WTC11 (cell line): ENCODE measurements around the gene IRF2. TPM values are rescaled to one million over a fixed set of nuclear protein-coding genes. Genes with fewer than 3 reads are reported as not detected.

Experiments used
- ATAC-seq: fragments of 200-7000 bp; cut with Tn5 transposase; 2 replicates; pipeline ENCODE4 v1.10.0; 2021; ENCODE audit warnings: mild to moderate bottlenecking, moderate library complexity
- CTCF ChIA-PET: fragments of 300-600 bp; sonication (Branson Sonifier 250); formaldehyde crosslinking; loops from one replicate; lab custom pipeline; 2021; ENCODE audit warnings: antibody characterized with exemption; lab: Charles Lee
- POLR2A ChIA-PET: fragments of 350-600 bp; sonication (Branson Sonifier 250); formaldehyde crosslinking; loops from one replicate; lab custom pipeline; 2021; ENCODE audit warnings: antibody characterized with exemption; lab: Charles Lee
- DNase-seq: peaks from one replicate; pipeline ENCODE4 v3.0.0; 2021; ENCODE audit warnings: low spot score
- H3K27ac Mint-ChIP-seq: 2 replicates; pipeline ENCODE4 v1.8.0; 2021; ENCODE audit warnings: mixed read lengths
- H3K27me3 Mint-ChIP-seq: 2 replicates; pipeline ENCODE4 v1.8.0; 2021; ENCODE audit warnings: low read depth, mild to moderate bottlenecking, moderate library complexity, mixed read lengths
- H3K36me3 Mint-ChIP-seq: 2 replicates; pipeline ENCODE4 v1.8.0; 2021; ENCODE audit warnings: mixed read lengths
- H3K4me1 Mint-ChIP-seq: 2 replicates; pipeline ENCODE4 v1.8.0; 2022; ENCODE audit warnings: mixed read lengths
- H3K4me3 Mint-ChIP-seq: 2 replicates; pipeline ENCODE4 v1.8.0; 2021; ENCODE audit warnings: mild to moderate bottlenecking, moderate library complexity, mixed read lengths
- H3K9me3 Mint-ChIP-seq: 2 replicates; pipeline ENCODE4 v1.8.0; 2021; ENCODE audit warnings: mixed read lengths
- ATF2 ChIP-seq: sonication (generic); formaldehyde crosslinking; IDR thresholded peaks from 2 replicates; pipeline ENCODE4 v1.8.1; 2022; ENCODE audit warnings: low read depth, missing genetic modification reagents, borderline replicate concordance
- CDX4 ChIP-seq: fragments of 250-450 bp; sonication (Bioruptor Pico); IDR thresholded peaks from 2 replicates; pipeline ENCODE4 v1.9.0; 2021; ENCODE audit warnings: moderate library complexity, mild to moderate bottlenecking, inconsistent platforms, borderline replicate concordance
- CREM ChIP-seq: sonication (generic); formaldehyde crosslinking; IDR thresholded peaks from 2 replicates; pipeline ENCODE4 v1.8.1; 2022; ENCODE audit warnings: mild to moderate bottlenecking, missing genetic modification reagents, moderate library complexity
- ELF4 ChIP-seq: sonication (generic); formaldehyde crosslinking; IDR thresholded peaks from 2 replicates; pipeline ENCODE4 v1.8.1; 2022; ENCODE audit warnings: low read depth, mild to moderate bottlenecking, moderate library complexity, missing genetic modification reagents
- HMGXB4 ChIP-seq: sonication (generic); formaldehyde crosslinking; IDR thresholded peaks from 2 replicates; pipeline ENCODE4 v1.8.1; 2023; ENCODE audit warnings: mild to moderate bottlenecking, moderate library complexity, missing genetic modification reagents
- MLX ChIP-seq: sonication (generic); formaldehyde crosslinking; IDR thresholded peaks from 2 replicates; pipeline ENCODE4 v1.8.1; 2023; ENCODE audit warnings: mild to moderate bottlenecking, missing genetic modification reagents, moderate library complexity
- MXD4 ChIP-seq: fragments of 250-450 bp; sonication (Bioruptor Pico); IDR thresholded peaks from 2 replicates; pipeline ENCODE4 v1.8.0; 2021; ENCODE audit warnings: mild to moderate bottlenecking, moderate library complexity, borderline replicate concordance
- MYBL2 ChIP-seq: sonication (generic); formaldehyde crosslinking; IDR thresholded peaks from 2 replicates; pipeline ENCODE4 v1.8.1; 2023; ENCODE audit warnings: mild to moderate bottlenecking, moderate library complexity, missing genetic modification reagents
- NFYB ChIP-seq: sonication (generic); formaldehyde crosslinking; conservative IDR thresholded peaks from 2 replicates; pipeline ENCODE4 v1.8.0; 2022; ENCODE audit warnings: low read depth, missing genetic modification reagents
- TEAD4 ChIP-seq: sonication (generic); formaldehyde crosslinking; IDR thresholded peaks from 2 replicates; pipeline ENCODE4 v1.8.0; 2022; ENCODE audit warnings: mild to moderate bottlenecking, missing genetic modification reagents
- ZNF138 ChIP-seq: sonication (generic); formaldehyde crosslinking; conservative IDR thresholded peaks from 2 replicates; pipeline ENCODE4 v1.8.1; 2022; ENCODE audit warnings: mild to moderate bottlenecking, moderate library complexity, missing genetic modification reagents
- ZNF232 ChIP-seq: sonication (generic); formaldehyde crosslinking; IDR thresholded peaks from 2 replicates; pipeline ENCODE4 v1.8.0; 2022; ENCODE audit warnings: mild to moderate bottlenecking, missing genetic modification reagents
- ZNF317 ChIP-seq: sonication (generic); formaldehyde crosslinking; IDR thresholded peaks from 2 replicates; pipeline ENCODE4 v1.8.1; 2023; ENCODE audit warnings: low read depth, mild to moderate bottlenecking, moderate library complexity, missing genetic modification reagents, borderline replicate concordance
- ZNF532 ChIP-seq: fragments of 250-450 bp; sonication (Bioruptor Pico); IDR thresholded peaks from 2 replicates; pipeline ENCODE4 v1.9.0; 2021; ENCODE audit warnings: mild to moderate bottlenecking, borderline replicate concordance
- ZSCAN18 ChIP-seq: fragments of 250-450 bp; sonication (Bioruptor Pico); IDR thresholded peaks from 2 replicates; pipeline ENCODE4 v2.1.2; 2022; ENCODE audit warnings: mild to moderate bottlenecking, moderate library complexity
- total RNA-seq: library from RNA; stranded (reverse); gene quantifications from 3 replicates; pipeline ENCODE4 v1.2.3, GENCODE V29; 2021
- TF ChIP-seq, protein P1 (sequence below): sonication (generic); formaldehyde crosslinking; IDR thresholded peaks from 2 replicates; pipeline ENCODE4 v1.8.1; 2022; ENCODE audit warnings: mild to moderate bottlenecking, moderate library complexity, missing genetic modification reagents

IRF2 gene
- total RNA-seq, 1 experiment from 2014 or later: 11.8 TPM

DNA sequence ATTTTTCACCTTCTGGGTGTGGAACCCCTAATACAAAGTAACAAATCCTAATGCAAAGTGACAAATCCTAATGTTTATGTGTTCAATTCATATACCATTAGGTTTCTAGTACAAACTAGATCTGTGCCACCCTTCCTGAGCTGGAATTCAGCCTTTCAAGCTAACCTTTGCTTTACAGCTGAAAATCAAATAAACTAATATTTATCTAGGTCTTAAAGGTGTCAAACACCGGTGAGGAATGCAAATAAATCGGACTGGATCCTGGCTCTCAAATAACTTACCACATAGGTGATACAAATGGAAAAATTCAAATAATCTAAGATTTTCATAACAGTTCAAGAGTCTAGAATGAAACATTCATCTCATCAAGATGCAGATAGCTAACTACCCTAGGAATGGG, 11.6 kb downstream of the IRF2 start:
- no peak overlapping the region for H3K27ac Mint-ChIP-seq
- H3K27me3 Mint-ChIP-seq: no peaks in the 10 kb centered on the region
- POLR2A ChIA-PET: no interaction called here
- no peak for DNase-seq
- TF ChIP-seq MYBL2 (no peak), ZNF317 (no peak), MLX (no peak), CREM (CRISPR knock-in tag) (no peak), ELF4 (CRISPR knock-in tag) (no peak), CDX4 (CRISPR knock-in tag) (no peak), ZNF232 (CRISPR knock-in tag) (no peak), MXD4 (CRISPR knock-in tag) (no peak), ZNF138 (CRISPR knock-in tag) (no peak), HMGXB4 (CRISPR knock-in tag) (no peak)
- CTCF ChIA-PET: interaction anchor here (1.0 kb wide), 1 partner anchor 9 kb away, joined by 3 read pairs; no protein-coding TSS in a partner anchor
- peaks cover 65% of the 10 kb centered on the region for H3K4me1 Mint-ChIP-seq
- ATAC-seq: no peak
- H3K4me3 Mint-ChIP-seq: no peak overlapping the region
- no peaks in the 10 kb centered on the region for H3K36me3 Mint-ChIP-seq
- H3K9me3 Mint-ChIP-seq: no peaks in the 10 kb centered on the region

- Mint-ChIP-seq H3K36me3 (no peaks in the 10 kb centered on the region), H3K27ac (peak overlapping the region; percentile 57), H3K27me3 (no peaks in the 10 kb centered on the region), H3K4me3 (no peak overlapping the region), H3K4me1 (peaks cover 63% of the 10 kb centered on the region), H3K9me3 (no peaks in the 10 kb centered on the region)
- ChIA-PET POLR2A (no interaction called here), CTCF (interaction anchor here (0.9 to 1.2 kb wide), 3 partner anchors 8 to 198 kb away, joined by 3 to 5 read pairs (median 3); no protein-coding TSS in a partner anchor)
- no peak for DNase-seq
- TF ChIP-seq ZNF532: no peak
- ATAC-seq: peak; percentile 68
Measured at GRCh38 chr4:184461711-184462441, 12.5 kb downstream of the IRF2 start.

GRCh38 chr4:184460499-184461285, 13.7 kb downstream of the IRF2 start:
- DNase-seq (no peak), ATAC-seq (no peak)
- Mint-ChIP-seq H3K27ac (no peak overlapping the region; the same call in 1 of the 2 replicates), H3K27me3 (no peaks in the 10 kb centered on the region), H3K4me1 (peaks cover 72% of the 10 kb centered on the region), H3K9me3 (no peaks in the 10 kb centered on the region), H3K4me3 (no peak overlapping the region), H3K36me3 (no peaks in the 10 kb centered on the region; the same call in 1 of the 2 replicates)
- ChIA-PET CTCF (interaction anchor here (0.6 to 1.2 kb wide), 4 partner anchors 12 to 71 kb away, joined by 3 to 5 read pairs (median 3); partner anchors contain the start of gene IRF2), POLR2A (interaction anchor here (0.7 kb wide), 1 partner anchor 399 kb away, joined by 3 read pairs; no protein-coding TSS in a partner anchor)
- TF ChIP-seq, protein P1, sequence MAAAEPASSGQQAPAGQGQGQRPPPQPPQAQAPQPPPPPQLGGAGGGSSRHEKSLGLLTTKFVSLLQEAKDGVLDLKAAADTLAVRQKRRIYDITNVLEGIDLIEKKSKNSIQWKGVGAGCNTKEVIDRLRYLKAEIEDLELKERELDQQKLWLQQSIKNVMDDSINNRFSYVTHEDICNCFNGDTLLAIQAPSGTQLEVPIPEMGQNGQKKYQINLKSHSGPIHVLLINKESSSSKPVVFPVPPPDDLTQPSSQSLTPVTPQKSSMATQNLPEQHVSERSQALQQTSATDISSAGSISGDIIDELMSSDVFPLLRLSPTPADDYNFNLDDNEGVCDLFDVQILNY (CRISPR knock-in tag): no peak
- TF ChIP-seq ATF2 (CRISPR knock-in tag): no peak
- TF ChIP-seq TEAD4 (CRISPR knock-in tag): no peak
- no peak for TF ChIP-seq MLX
- TF ChIP-seq ZSCAN18 (CRISPR knock-in tag): no peak
- no peak for TF ChIP-seq NFYB (CRISPR knock-in tag)
